Measurements from ENCODE around the gene RPA1. TPM values are rescaled to one million over a fixed set of nuclear protein-coding genes. Genes with fewer than 3 reads are reported as not detected.

The RPA1 gene
- total and polyA plus RNA-seq, 2 experiments from 2014 or later: 50.0 to 78.9 TPM

DNA sequence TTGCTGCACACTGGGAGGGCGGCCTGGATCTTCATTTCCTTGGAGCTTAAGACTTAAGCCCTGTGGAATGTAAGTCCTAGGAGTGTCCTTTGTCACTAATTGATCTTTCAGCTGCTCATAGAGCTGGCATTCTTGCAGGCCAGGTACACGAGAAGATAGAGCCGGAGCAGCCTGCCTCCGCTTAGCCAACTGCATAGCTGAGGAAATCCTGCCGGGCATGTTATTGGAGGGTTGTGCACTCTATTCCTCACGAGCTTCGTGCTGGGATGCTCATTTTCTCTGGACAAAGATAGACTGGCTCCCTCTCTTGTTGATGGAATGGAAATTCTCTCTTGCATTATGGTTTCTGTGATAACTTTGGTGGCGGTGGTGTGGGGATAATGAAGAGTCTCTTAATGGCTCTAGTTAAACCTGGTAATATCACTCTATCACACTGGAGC, 76.9 kb downstream of the RPA1 start:
- no peak overlapping the region for H3K27ac ChIP-seq
- H3K36me3 ChIP-seq: no peaks in the 10 kb centered on the region
- DNase-seq (ENCODE audit: low read depth in 1 of 2, low spot score in 1 of 2): peak; percentile 21 to 23
- H3K4me1 ChIP-seq (ENCODE audit: low read depth): peaks cover 48% of the 10 kb centered on the region
- H3K27me3 ChIP-seq: peaks cover 12% of the 10 kb centered on the region
- H3K9me3 ChIP-seq (ENCODE audit: low read depth): no peaks in the 10 kb centered on the region
- TF ChIP-seq, protein P1, sequence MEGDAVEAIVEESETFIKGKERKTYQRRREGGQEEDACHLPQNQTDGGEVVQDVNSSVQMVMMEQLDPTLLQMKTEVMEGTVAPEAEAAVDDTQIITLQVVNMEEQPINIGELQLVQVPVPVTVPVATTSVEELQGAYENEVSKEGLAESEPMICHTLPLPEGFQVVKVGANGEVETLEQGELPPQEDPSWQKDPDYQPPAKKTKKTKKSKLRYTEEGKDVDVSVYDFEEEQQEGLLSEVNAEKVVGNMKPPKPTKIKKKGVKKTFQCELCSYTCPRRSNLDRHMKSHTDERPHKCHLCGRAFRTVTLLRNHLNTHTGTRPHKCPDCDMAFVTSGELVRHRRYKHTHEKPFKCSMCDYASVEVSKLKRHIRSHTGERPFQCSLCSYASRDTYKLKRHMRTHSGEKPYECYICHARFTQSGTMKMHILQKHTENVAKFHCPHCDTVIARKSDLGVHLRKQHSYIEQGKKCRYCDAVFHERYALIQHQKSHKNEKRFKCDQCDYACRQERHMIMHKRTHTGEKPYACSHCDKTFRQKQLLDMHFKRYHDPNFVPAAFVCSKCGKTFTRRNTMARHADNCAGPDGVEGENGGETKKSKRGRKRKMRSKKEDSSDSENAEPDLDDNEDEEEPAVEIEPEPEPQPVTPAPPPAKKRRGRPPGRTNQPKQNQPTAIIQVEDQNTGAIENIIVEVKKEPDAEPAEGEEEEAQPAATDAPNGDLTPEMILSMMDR (IDR thresholded peaks at IDR 0.05; ENCODE audit: low read depth, low read length): no peak
- no peak overlapping the region for H3K4me3 ChIP-seq

DNA sequence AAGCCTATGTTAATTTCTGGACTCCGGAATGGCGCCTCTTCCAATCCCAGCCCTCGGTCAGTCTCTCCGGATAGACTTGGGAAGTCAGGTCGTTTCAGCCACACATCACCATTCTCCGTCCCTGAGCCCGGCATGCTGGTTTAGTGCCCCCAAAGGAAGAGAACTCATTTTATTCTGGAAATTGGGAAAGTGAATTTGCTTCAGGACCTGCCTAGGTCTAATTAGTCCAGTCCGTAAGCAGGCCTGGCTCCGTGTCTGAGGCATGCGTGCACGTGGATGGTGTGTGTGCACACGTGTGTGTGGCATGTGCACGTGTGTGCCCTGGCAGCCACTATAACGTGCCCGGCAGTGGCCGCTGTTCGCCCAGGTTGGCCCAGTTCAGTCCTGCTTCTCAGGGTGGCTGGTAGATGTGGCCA, 77.4 kb downstream of the RPA1 start:
- peaks cover 12% of the 10 kb centered on the region for H3K27me3 ChIP-seq

DNA sequence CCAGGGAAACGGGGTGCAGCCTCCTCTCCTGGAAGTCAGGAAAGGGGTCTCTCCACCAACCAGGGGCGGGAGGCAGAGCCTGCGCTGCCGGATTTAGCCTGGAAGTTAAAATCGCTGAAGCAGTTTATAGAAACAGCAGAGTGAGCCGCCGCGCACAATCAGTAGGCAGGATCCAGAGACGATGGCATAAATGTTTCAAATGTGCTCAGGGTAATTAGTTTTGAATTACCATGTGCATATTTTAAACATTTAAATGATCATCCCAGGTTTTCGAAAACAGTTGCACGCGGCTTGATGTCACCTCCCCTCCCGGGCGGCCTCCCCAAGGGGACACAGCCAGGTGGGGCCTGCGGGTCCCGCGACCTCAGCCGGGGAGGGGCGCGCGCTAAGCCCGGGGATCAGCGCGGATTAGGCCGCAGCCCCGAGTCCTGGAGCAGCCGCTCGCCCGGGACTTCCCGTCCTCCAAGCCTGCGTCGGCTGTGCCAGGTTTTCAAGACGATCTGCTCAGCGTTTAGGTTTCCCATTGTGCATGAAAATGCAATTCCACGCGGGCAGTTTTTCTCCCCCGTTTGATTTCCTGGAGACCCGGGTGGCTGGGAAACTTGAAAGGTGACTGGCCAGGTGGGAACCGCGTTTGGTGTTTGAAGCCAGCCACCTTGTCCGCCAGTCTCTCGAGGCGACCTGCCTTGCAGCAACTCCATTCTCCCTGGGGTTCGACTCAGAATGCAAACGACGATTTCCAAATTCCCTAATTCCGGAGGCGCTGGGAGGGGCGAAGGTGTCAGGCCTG, 78.3 kb downstream of the RPA1 start:
- TF ChIP-seq, protein P1 (IDR thresholded peaks at IDR 0.05; ENCODE audit: low read depth, low read length): no peak
- no peak overlapping the region for H3K27ac ChIP-seq
- H3K27me3 ChIP-seq: peaks cover 12% of the 10 kb centered on the region
- peaks cover 48% of the 10 kb centered on the region for H3K4me1 ChIP-seq (ENCODE audit: low read depth)
- H3K4me3 ChIP-seq: peak overlapping the region; percentile 22
- no peaks in the 10 kb centered on the region for H3K9me3 ChIP-seq (ENCODE audit: low read depth)
- DNase-seq (ENCODE audit: low read depth in 1 of 2, low spot score in 1 of 2): peak; percentile 28 to 64
- no peaks in the 10 kb centered on the region for H3K36me3 ChIP-seq

More for the DNA sequence above, 77.4 kb downstream of the RPA1 start:
- DNase-seq (ENCODE audit: low read depth in 1 of 2, low spot score in 1 of 2): no peak
- no peak overlapping the region for H3K4me3 ChIP-seq
- TF ChIP-seq, protein P1 (IDR thresholded peaks at IDR 0.05; ENCODE audit: low read depth, low read length): no peak
- H3K27ac ChIP-seq: no peak overlapping the region
- H3K36me3 ChIP-seq: no peaks in the 10 kb centered on the region
- H3K4me1 ChIP-seq (ENCODE audit: low read depth): peaks cover 48% of the 10 kb centered on the region
- H3K9me3 ChIP-seq (ENCODE audit: low read depth): no peaks in the 10 kb centered on the region

DNA sequence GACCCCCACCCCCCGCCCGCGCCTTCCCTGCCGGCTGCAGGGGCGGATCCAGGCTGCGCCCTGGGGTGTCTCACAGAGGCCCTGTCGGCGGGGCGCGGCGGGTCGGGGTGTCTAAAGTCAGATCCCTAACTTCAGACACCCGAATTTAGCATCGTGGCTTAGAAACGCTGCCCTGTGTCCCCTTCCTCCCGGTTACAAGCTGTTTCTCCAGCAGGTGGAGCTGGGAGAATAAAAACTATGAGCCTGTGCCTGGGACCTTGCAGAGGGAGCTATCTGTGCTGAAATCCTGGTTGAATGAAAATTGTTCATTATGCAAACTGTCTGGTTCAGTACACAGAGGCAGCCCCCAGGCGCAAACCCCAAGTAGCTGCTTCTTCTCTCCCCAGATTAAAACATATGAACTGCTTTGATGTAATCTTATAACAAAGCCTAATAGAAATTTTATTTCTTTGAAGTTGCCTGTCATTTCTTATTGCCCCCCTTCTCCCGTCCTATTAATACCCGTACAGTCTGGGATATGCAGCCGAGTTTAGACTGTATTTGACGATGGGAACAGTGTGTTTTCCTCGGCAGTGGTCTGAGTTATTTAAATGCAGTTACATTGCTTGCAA, 79.0 kb downstream of the RPA1 start:
- Histone ChIP-seq H3K36me3 (no peaks in the 10 kb centered on the region), H3K9me3 (ENCODE audit: low read depth) (no peaks in the 10 kb centered on the region), H3K4me3 (peak overlapping the region; percentile 22), H3K4me1 (ENCODE audit: low read depth) (peaks cover 46% of the 10 kb centered on the region), H3K27ac (no peak overlapping the region), H3K27me3 (peaks cover 12% of the 10 kb centered on the region)
- peak; percentile 83 to 84 for DNase-seq (ENCODE audit: low read depth in 1 of 2, low spot score in 1 of 2)
- TF ChIP-seq, protein P1 (IDR thresholded peaks at IDR 0.05; ENCODE audit: low read depth, low read length): peak; percentile 78

DNA sequence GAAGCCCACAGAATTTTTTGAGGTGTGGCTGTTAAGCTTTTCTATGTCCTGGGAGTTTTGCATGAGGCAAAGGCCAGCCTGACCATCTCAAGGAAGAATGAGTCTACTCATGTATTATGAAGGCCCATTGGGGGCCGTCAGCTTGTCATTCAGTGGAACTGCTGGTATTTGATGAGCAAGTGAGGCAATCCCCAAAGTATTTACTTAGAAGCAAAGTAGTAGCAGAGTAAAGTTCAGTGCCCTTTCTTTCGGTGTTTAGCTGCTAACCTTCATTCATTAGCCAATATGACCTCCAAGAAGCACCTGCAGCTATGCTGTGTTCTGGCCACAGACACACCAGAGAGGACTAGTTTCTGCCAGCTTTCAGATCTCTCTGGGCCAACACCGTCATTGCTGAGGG, 80.2 kb downstream of the RPA1 start:
- TF ChIP-seq, protein P1 (IDR thresholded peaks at IDR 0.05; ENCODE audit: low read depth, low read length): no peak
- DNase-seq (ENCODE audit: low read depth in 1 of 2, low spot score in 1 of 2): no peak
- Histone ChIP-seq H3K4me1 (ENCODE audit: low read depth) (peaks cover 35% of the 10 kb centered on the region), H3K27me3 (peaks cover 12% of the 10 kb centered on the region), H3K36me3 (no peaks in the 10 kb centered on the region), H3K4me3 (no peak overlapping the region), H3K9me3 (ENCODE audit: low read depth) (no peaks in the 10 kb centered on the region), H3K27ac (no peak overlapping the region)
